Stomach (tissue), 9 donors: ENCODE data around the gene TERF2IP. TPM values are rescaled to one million over a fixed set of nuclear protein-coding genes. Genes with fewer than 3 reads are reported as not detected.
A peak's percentile ranks its signal among the peaks of the same experiment; 100 is the strongest.

Experiments used
- DNase-seq, 2 donors: peaks; one replicate each; pipeline versions ENCODE4 v3.0.0 to v3.0.0-alpha.2; 2013 to 2019
- H3K27ac ChIP-seq, 5 donors: fragments of 200-600 bp in 4 of 5; sonication (generic) in 4 of 5; one replicate each; pipeline ENCODE4 v1.5.1; 2013 to 2019; ENCODE audit warnings: mild to moderate bottlenecking in 1 of 5, moderate library complexity in 1 of 5
- H3K27me3 ChIP-seq, 3 donors: fragments of 200-600 bp; sonication (generic); one replicate each; pipeline ENCODE4 v1.5.1; 2017 to 2019; ENCODE audit warnings: mixed run types in 1 of 3
- H3K36me3 ChIP-seq, 4 donors: fragments of 200-600 bp; sonication (generic); 1 replicate in 3 of 4; 2 replicates in 1 of 4; pipeline ENCODE4 v1.5.1; 2016 to 2019
- H3K4me1 ChIP-seq, 4 donors: fragments of 200-600 bp; sonication (generic); one replicate each; pipeline ENCODE4 v1.5.1; 2016 to 2019
- H3K4me3 ChIP-seq, 4 donors: fragments of 200-600 bp; sonication (generic) in 3 of 4; one replicate each; pipeline ENCODE4 v1.5.1; 2016 to 2019; ENCODE audit warnings: mild to moderate bottlenecking in 1 of 4
- H3K9me3 ChIP-seq, 4 donors: fragments of 200-600 bp; sonication (generic); one replicate each; pipeline ENCODE4 v1.5.1; 2016 to 2019
- EP300 ChIP-seq: sonication (generic); formaldehyde crosslinking; IDR thresholded peaks from one replicate; pipeline ENCODE4 v1.6.1; 2017; ENCODE audit warnings: antibody characterized with exemption
- POLR2A ChIP-seq, 4 donors: fragments of 450-650 bp; IDR thresholded peaks; one replicate each; pipeline ENCODE4 v1.6.1; 2016; ENCODE audit warnings: antibody characterized with exemption in 4 of 4, control low read depth in 2 of 4, mild to moderate bottlenecking in 1 of 4, moderate library complexity in 1 of 4
- POLR2AphosphoS5 ChIP-seq, 3 donors: sonication (generic); formaldehyde crosslinking; IDR thresholded peaks; one replicate each; pipeline ENCODE4 v1.6.1; 2016; ENCODE audit warnings: antibody characterized with exemption in 3 of 3
- WGBS, 5 donors: extraction: QIAGEN DNeasy Blood & Tissue Kit in 3 of 5; methylation state at CpG; one replicate each; pipeline versions ENCODE4 v1.1.5 to v1.1.7; 2013 to 2018; 5-methylcytosine and 5-hydroxymethylcytosine counted together
- intact Hi-C: fragments of 100-400 bp; cut with DNase I; formaldehyde crosslinking; loops from one replicate; pipeline ENCODE4 v1.15.1; 2023; ENCODE audit warnings: low total_unique reads
- polyA plus RNA-seq, 3 donors: library from polyadenylated mRNA; stranded (reverse); fragments of 200-250 nt; gene quantifications; one replicate each; pipeline ENCODE4 v1.2.3, GENCODE V29; 2013
- total RNA-seq, 5 donors: library from RNA; depleted of rRNA; stranded (reverse); fragments of >200 nt; gene quantifications; one replicate each; pipeline versions ENCODE4 v1.1.0 to v1.2.3, GENCODE V29; 2014 to 2016
- TF ChIP-seq, protein P1 (sequence below), 7 experiments: fragments of 450-650 bp in 4 of 7; fragments of 200-600 bp in 3 of 7; sonication (generic) in 3 of 7; IDR thresholded peaks; one replicate each; pipeline ENCODE4 v1.5.1; 2016 to 2019; ENCODE audit warnings: antibody characterized with exemption in 7 of 7, control low read depth in 2 of 7, mild to moderate bottlenecking in 1 of 7
- donor health status: healthy with polysubstance abuse.
- donor health status: Bipolar disorder and iron deficiency.
- donor health status: healthy.

The TERF2IP gene
- total and polyA plus RNA-seq, 8 donors: 17.1 to 58.3 (median 36.1) TPM

DNA sequence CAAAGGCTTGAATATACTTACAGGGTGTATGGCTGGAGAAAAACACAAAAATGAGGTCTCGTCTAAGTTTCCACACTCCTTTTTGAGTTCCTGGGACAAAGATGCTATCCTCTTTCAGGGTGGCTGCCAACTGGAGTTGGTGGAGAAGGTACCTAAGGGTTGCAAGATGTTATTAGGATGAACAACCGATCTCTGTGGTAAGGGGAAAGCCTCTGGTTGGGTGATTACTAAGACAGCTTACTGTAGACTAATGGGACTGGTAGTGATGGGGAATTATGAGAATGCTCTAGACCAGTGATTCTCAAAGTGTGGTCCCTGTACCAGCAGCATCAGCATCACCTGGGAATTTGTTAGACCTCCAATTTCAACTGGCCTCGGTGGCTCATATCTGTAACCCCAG lies 30.5 kb upstream of the TERF2IP start:
- H3K27ac ChIP-seq: peak overlapping the region in 1 of 5 donors; percentile 15
- H3K4me1 ChIP-seq: peaks cover 9 to 21% (median 13%) of the 10 kb centered on the region in 4 donors
- 80 to 95% (median 93%) methylated on average over 3 of the region's 3 CpGs for WGBS, 5 donors
- no peaks in the 10 kb centered on the region for H3K9me3 ChIP-seq
- no peaks in the 10 kb centered on the region for H3K27me3 ChIP-seq
- no peak overlapping the region for H3K4me3 ChIP-seq
- TF ChIP-seq POLR2A (IDR thresholded peaks at IDR 0.05) (no peak), POLR2AphosphoS5 (IDR thresholded peaks at IDR 0.05) (no peak), EP300 (no peak)
- TF ChIP-seq, protein P1, sequence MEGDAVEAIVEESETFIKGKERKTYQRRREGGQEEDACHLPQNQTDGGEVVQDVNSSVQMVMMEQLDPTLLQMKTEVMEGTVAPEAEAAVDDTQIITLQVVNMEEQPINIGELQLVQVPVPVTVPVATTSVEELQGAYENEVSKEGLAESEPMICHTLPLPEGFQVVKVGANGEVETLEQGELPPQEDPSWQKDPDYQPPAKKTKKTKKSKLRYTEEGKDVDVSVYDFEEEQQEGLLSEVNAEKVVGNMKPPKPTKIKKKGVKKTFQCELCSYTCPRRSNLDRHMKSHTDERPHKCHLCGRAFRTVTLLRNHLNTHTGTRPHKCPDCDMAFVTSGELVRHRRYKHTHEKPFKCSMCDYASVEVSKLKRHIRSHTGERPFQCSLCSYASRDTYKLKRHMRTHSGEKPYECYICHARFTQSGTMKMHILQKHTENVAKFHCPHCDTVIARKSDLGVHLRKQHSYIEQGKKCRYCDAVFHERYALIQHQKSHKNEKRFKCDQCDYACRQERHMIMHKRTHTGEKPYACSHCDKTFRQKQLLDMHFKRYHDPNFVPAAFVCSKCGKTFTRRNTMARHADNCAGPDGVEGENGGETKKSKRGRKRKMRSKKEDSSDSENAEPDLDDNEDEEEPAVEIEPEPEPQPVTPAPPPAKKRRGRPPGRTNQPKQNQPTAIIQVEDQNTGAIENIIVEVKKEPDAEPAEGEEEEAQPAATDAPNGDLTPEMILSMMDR (IDR thresholded peaks at IDR 0.05): no peak
- intact Hi-C loops: loop anchor here (10.0 kb wide), 1 partner anchor 142 kb away; no protein-coding TSS in a partner anchor
- no peak for DNase-seq
- peaks cover 27 to 84% (median 82%) of the 10 kb centered on the region in 4 donors for H3K36me3 ChIP-seq

DNA sequence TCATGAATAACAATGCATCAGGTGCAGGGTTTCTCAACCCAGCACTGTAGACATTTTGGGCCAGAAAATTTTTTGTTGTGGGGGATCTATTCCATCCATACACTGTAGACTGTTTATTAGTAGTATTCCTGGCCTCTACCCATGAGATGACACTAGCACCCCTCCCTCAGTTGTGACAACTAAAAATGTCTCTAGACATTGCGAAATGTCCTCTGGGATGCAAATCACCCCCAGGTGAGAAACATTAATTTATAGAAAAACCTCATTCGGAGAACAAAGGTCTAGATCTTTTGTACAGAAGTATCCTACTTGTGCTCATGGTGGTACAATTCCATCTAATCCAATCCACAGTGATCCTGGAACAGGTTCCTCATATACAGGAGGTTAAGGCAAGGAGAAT lies 28.8 kb upstream of the TERF2IP start:
- Histone ChIP-seq H3K27me3 (no peaks in the 10 kb centered on the region), H3K27ac (no peak overlapping the region), H3K4me1 (peaks cover 12 to 30% (median 24%) of the 10 kb centered on the region in 4 donors), H3K9me3 (no peaks in the 10 kb centered on the region), H3K36me3 (peaks cover 10 to 68% (median 66%) of the 10 kb centered on the region in 4 donors), H3K4me3 (no peak overlapping the region)
- intact Hi-C loops: loop anchor here (10.0 kb wide), 1 partner anchor 144 kb away; no protein-coding TSS in a partner anchor
- TF ChIP-seq POLR2AphosphoS5 (IDR thresholded peaks at IDR 0.05) (no peak), EP300 (no peak), POLR2A (IDR thresholded peaks at IDR 0.05) (no peak)
- TF ChIP-seq, protein P1 (IDR thresholded peaks at IDR 0.05): no peak
- WGBS, 5 donors: 93 to 97% (median 95%) methylated on average over 2 of the region's 2 CpGs
- no peak for DNase-seq

GRCh38 chr16:75620326-75621169 lies 27.0 kb upstream of the TERF2IP start:
- peaks cover 6 to 54% (median 52%) of the 10 kb centered on the region in 4 donors for H3K36me3 ChIP-seq
- H3K4me1 ChIP-seq: peaks cover 12 to 31% (median 24%) of the 10 kb centered on the region in 4 donors
- intact Hi-C loops: no loop called here
- no peak for TF ChIP-seq POLR2AphosphoS5 (IDR thresholded peaks at IDR 0.05)
- TF ChIP-seq, protein P1 (IDR thresholded peaks at IDR 0.05): no peak
- TF ChIP-seq POLR2A (IDR thresholded peaks at IDR 0.05): no peak
- no peak for TF ChIP-seq EP300
- H3K9me3 ChIP-seq: no peaks in the 10 kb centered on the region
- WGBS, 5 donors: 81 to 87% (median 85%) methylated on average over 20 of the region's 20 CpGs
- peak overlapping the region in 1 of 5 donors; percentile 98 for H3K27ac ChIP-seq
- H3K27me3 ChIP-seq: no peaks in the 10 kb centered on the region
- DNase-seq: peak in 1 of 2 donors; percentile 34
- no peak overlapping the region for H3K4me3 ChIP-seq

DNA sequence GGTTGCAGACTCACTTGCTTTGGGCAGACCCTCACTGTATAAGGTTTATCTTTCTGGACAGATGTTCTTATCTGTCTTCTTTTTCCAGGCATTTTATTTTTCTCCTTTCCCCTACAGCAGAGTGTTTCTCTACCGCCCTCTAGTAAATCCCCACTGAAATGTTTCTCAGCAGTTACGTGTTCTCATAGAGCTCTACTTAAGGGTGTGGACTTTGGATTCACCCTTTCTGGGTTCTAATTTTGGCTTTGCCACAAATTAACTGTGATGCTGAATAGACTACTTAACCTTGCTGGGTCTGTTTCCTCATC lies 26.4 kb upstream of the TERF2IP start:
- H3K27ac ChIP-seq: peak overlapping the region in 3 of 5 donors; percentile 92 to 98 (median 96)
- H3K9me3 ChIP-seq: no peaks in the 10 kb centered on the region
- H3K4me3 ChIP-seq: no peak overlapping the region
- H3K4me1 ChIP-seq: peaks cover 12 to 31% (median 24%) of the 10 kb centered on the region in 4 donors
- peaks cover 6 to 54% (median 52%) of the 10 kb centered on the region in 4 donors for H3K36me3 ChIP-seq
- intact Hi-C loops: no loop called here
- TF ChIP-seq POLR2AphosphoS5 (IDR thresholded peaks at IDR 0.05) (no peak), EP300 (no peak), POLR2A (IDR thresholded peaks at IDR 0.05) (no peak)
- TF ChIP-seq, protein P1 (IDR thresholded peaks at IDR 0.05): no peak
- WGBS, 5 donors: 6 to 31% (median 10%) methylated on average over 2 of the region's 2 CpGs
- DNase-seq: peak in 1 of 2 donors; percentile 41
- H3K27me3 ChIP-seq: no peaks in the 10 kb centered on the region
